Tibial nerve (tissue), 3 donors: ENCODE data around the gene CXCR6.

Experiments used
- POLR2A ChIP-seq, 2 donors: fragments of 450-650 bp; IDR thresholded peaks; one replicate each; pipeline ENCODE4 v1.6.1; 2017; ENCODE audit warnings: antibody characterized with exemption in 2 of 2, mild to moderate bottlenecking in 2 of 2, moderate library complexity in 2 of 2
- TF ChIP-seq, protein P1 (sequence below), 5 experiments: fragments of 200-600 bp in 3 of 5; fragments of 450-650 bp in 2 of 5; sonication (generic) in 3 of 5; IDR thresholded peaks; one replicate each; pipeline ENCODE4 v1.5.1; 2016 to 2019; ENCODE audit warnings: antibody characterized with exemption in 5 of 5, mild to moderate bottlenecking in 3 of 5, moderate library complexity in 2 of 5

DNA sequence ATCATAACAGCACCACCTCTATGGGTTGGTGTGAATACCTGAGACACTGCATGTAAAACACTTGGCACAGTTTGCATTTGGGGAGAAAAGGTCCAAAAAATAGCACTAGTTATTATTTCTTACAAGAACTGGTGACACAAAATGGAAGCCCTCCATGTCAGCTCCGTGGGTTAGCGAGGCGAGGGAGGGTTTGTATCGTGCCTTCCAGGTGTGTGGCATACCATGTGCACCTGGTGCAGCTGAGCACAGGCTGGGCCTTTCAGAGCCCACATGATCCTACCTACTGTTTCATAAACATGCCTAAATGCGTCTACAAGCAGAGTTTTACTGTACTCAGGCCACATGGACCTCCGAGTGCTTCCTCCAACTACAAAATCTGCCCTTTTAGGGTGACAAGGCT lies 5.6 kb downstream of the CXCR6 start:
- TF ChIP-seq, protein P1, sequence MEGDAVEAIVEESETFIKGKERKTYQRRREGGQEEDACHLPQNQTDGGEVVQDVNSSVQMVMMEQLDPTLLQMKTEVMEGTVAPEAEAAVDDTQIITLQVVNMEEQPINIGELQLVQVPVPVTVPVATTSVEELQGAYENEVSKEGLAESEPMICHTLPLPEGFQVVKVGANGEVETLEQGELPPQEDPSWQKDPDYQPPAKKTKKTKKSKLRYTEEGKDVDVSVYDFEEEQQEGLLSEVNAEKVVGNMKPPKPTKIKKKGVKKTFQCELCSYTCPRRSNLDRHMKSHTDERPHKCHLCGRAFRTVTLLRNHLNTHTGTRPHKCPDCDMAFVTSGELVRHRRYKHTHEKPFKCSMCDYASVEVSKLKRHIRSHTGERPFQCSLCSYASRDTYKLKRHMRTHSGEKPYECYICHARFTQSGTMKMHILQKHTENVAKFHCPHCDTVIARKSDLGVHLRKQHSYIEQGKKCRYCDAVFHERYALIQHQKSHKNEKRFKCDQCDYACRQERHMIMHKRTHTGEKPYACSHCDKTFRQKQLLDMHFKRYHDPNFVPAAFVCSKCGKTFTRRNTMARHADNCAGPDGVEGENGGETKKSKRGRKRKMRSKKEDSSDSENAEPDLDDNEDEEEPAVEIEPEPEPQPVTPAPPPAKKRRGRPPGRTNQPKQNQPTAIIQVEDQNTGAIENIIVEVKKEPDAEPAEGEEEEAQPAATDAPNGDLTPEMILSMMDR (IDR thresholded peaks at IDR 0.05), result no peak
- TF ChIP-seq POLR2A (IDR thresholded peaks at IDR 0.05), result no peak
